Uterus (tissue), 4 donors: ENCODE data around the gene CDH4. TPM values are rescaled to one million over a fixed set of nuclear protein-coding genes. Genes with fewer than 3 reads are reported as not detected.

Experiments used
- DNase-seq, 2 donors: peaks; one replicate each; pipeline ENCODE4 v3.0.0-alpha.2; 2019 to 2020
- H3K27ac ChIP-seq, 2 donors: fragments of 200-600 bp; sonication (generic); 1 replicate in 1 of 2; 2 replicates in 1 of 2; pipeline ENCODE4 v1.5.1; 2016 to 2018
- H3K27me3 ChIP-seq, 2 donors: fragments of 200-600 bp; sonication (generic); one replicate each; pipeline ENCODE4 v1.5.1; 2018 to 2019; ENCODE audit warnings: control low read depth in 1 of 2
- H3K36me3 ChIP-seq, 2 donors: fragments of 200-600 bp; sonication (generic); one replicate each; pipeline ENCODE4 v1.5.1; 2019; ENCODE audit warnings: control low read depth in 1 of 2
- H3K4me1 ChIP-seq, 2 donors: fragments of 200-600 bp; sonication (generic); one replicate each; pipeline ENCODE4 v1.5.1; 2018 to 2019; ENCODE audit warnings: control low read depth in 1 of 2
- H3K4me3 ChIP-seq, 2 donors: fragments of 200-600 bp; sonication (generic); 1 replicate in 1 of 2; 2 replicates in 1 of 2; pipeline ENCODE4 v1.5.1; 2018 to 2019; ENCODE audit warnings: mild to moderate bottlenecking in 1 of 2
- H3K9me3 ChIP-seq, 2 donors: fragments of 200-600 bp; sonication (generic); one replicate each; pipeline ENCODE4 v1.5.1; 2019; ENCODE audit warnings: control low read depth in 1 of 2
- CTCF ChIP-seq, 4 experiments: fragments of 200-600 bp in 2 of 4; fragments of 450-650 bp in 2 of 4; sonication (generic) in 2 of 4; IDR thresholded peaks; one replicate each; pipeline ENCODE4 v1.5.1; 2016 to 2019; ENCODE audit warnings: antibody characterized with exemption in 4 of 4, mild to moderate bottlenecking in 2 of 4, moderate library complexity in 1 of 4
- POLR2A ChIP-seq, 2 donors: fragments of 450-650 bp; IDR thresholded peaks; one replicate each; pipeline ENCODE4 v1.6.1; 2016; ENCODE audit warnings: antibody characterized with exemption in 2 of 2, mild to moderate bottlenecking in 1 of 2, moderate library complexity in 1 of 2
- intact Hi-C: fragments of 100-400 bp; cut with DNase I; formaldehyde crosslinking; loops from one replicate; pipeline ENCODE4 v1.15.1; 2023; ENCODE audit warnings: low total_unique reads
- total RNA-seq, 4 donors: library from RNA; depleted of rRNA in 3 of 4; stranded (reverse); fragments of >200 nt in 3 of 4; gene quantifications; one replicate each; pipeline versions ENCODE4 v1.1.0 to v1.2.4, GENCODE V29; 2014 to 2023
- donor health status: DM: yes; HTN: yes; CAD: no.

Gene CDH4
- total RNA-seq, 4 donors from 2014 or later, result under 0.01 to 0.55 TPM; not detected in 2

GRCh38 chr20:61252601-61253263, 671 bp downstream of the CDH4 start:
- Histone ChIP-seq H3K4me3 (no peak overlapping the region), H3K36me3 (no peaks in the 10 kb centered on the region), H3K27ac (no peak overlapping the region), H3K4me1 (peaks cover 0 to 11% of the 10 kb centered on the region in 2 donors), H3K27me3 (peaks cover 0 to 9% of the 10 kb centered on the region in 2 donors), H3K9me3 (no peaks in the 10 kb centered on the region)
- TF ChIP-seq CTCF (IDR thresholded peaks at IDR 0.05) (no peak), POLR2A (IDR thresholded peaks at IDR 0.05) (no peak)
- DNase-seq, result no peak
- intact Hi-C loops, result no loop called here

GRCh38 chr20:61253264-61253639, 1.2 kb downstream of the CDH4 start:
- no peak overlapping the region for H3K27ac ChIP-seq
- intact Hi-C loops, result no loop called here
- H3K4me3 ChIP-seq, result no peak overlapping the region
- no peak for TF ChIP-seq CTCF (IDR thresholded peaks at IDR 0.05)
- no peak for TF ChIP-seq POLR2A (IDR thresholded peaks at IDR 0.05)
- H3K27me3 ChIP-seq, result peaks cover 0 to 9% of the 10 kb centered on the region in 2 donors
- H3K36me3 ChIP-seq, result no peaks in the 10 kb centered on the region
- peaks cover 0 to 11% of the 10 kb centered on the region in 2 donors for H3K4me1 ChIP-seq
- H3K9me3 ChIP-seq, result no peaks in the 10 kb centered on the region
- DNase-seq, result no peak

GRCh38 chr20:61253640-61254511, 1.8 kb downstream of the CDH4 start:
- no peak for DNase-seq
- Histone ChIP-seq H3K4me3 (no peak overlapping the region), H3K4me1 (peaks cover 0 to 11% of the 10 kb centered on the region in 2 donors), H3K27me3 (peaks cover 0 to 9% of the 10 kb centered on the region in 2 donors), H3K36me3 (no peaks in the 10 kb centered on the region), H3K9me3 (no peaks in the 10 kb centered on the region), H3K27ac (no peak overlapping the region)
- no peak for TF ChIP-seq POLR2A (IDR thresholded peaks at IDR 0.05)
- no peak for TF ChIP-seq CTCF (IDR thresholded peaks at IDR 0.05)
- intact Hi-C loops, result no loop called here

GRCh38 chr20:61254881-61255626, 3.0 kb downstream of the CDH4 start:
- no peak for DNase-seq
- intact Hi-C loops, result no loop called here
- Histone ChIP-seq H3K36me3 (no peaks in the 10 kb centered on the region), H3K9me3 (no peaks in the 10 kb centered on the region), H3K27me3 (peaks cover 0 to 9% of the 10 kb centered on the region in 2 donors), H3K27ac (no peak overlapping the region), H3K4me1 (peaks cover 0 to 11% of the 10 kb centered on the region in 2 donors), H3K4me3 (no peak overlapping the region)
- TF ChIP-seq CTCF (IDR thresholded peaks at IDR 0.05) (no peak), POLR2A (IDR thresholded peaks at IDR 0.05) (no peak)
